Activated gamma-delta T cell treated with Interleukin-2 at 50 U/mL for 16 hours (primary cell): ENCODE results near the gene NRG4.
"Not testable (repeated sequence)": the region's sequence is repeated elsewhere in the genome, so short reads cannot be mapped to it uniquely, and the experiment has no call there.

ENCODE experiments used
- DNase-seq: peaks from one replicate; pipeline ENCODE4 v3.0.0-alpha.2; 2020

NRG4 gene

GRCh38 chr15:76011627-76012551 is at the start of gene NRG4:
NRG4 (minus strand) TSS chr15:76012424; CDS start chr15:76011230, 1,194 bp downstream.
- DNase-seq = no peak

DNA sequence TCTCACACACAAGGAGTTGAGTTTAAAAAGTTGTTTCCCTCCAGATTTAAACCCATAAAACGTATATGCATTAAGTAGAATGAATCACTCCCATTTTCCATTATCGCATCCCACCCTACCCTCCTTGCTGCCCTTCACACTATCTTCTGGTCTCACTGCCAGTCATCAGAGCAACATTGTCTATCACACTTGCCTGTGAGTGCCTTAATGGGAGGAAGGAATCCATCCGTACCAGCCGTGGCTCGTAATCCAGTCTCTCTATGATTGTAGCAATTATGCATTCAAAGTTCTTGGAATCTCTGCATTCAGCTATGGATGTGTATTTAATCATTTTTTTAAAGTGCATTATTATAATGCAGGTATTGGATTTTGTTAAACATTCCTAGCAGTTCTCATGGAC is 49.5 kb upstream of the NRG4 start:
- DNase-seq = no peak

DNA sequence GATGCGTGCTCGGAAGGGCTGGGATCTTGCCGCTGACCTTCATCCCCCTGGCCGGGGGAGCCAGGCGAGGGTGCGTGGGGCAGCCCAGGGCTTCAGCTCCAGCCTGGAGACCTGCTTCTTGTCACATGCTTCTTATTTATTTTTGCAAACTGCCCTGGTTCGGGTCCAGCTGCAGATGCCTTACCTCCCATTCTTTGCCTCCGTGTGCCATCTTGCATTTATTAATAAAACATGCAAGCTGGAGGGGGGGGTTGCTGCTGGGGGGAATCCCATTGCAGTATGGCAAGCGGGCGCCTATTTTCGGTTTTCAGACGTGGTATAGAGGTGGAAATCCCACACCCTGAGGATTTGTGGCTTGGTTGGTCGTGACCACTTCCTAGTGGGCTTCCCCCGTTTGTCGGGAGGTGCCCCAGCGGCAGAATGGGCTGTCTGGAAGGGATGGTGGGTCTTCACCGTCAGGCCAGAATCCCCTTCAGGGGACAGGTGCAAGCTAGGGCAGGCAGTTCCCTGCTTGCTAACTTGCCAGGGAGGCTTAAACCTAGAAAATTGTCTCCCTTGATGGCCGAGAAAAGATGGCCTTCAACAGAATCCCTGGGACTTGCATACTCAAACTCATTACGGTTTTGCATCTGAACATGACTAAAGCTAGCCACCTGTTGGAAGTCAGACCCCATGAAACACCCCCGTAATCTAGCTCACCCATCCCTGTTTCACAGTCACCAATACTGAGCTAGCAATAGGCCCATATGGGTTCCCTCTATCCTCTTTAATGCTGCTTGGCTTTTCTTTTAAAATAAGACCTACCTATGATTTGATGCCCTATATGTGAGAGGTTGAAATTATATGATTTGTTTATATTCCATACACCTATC is 48.1 kb upstream of the NRG4 start:
- DNase-seq = peak; percentile 5

DNA sequence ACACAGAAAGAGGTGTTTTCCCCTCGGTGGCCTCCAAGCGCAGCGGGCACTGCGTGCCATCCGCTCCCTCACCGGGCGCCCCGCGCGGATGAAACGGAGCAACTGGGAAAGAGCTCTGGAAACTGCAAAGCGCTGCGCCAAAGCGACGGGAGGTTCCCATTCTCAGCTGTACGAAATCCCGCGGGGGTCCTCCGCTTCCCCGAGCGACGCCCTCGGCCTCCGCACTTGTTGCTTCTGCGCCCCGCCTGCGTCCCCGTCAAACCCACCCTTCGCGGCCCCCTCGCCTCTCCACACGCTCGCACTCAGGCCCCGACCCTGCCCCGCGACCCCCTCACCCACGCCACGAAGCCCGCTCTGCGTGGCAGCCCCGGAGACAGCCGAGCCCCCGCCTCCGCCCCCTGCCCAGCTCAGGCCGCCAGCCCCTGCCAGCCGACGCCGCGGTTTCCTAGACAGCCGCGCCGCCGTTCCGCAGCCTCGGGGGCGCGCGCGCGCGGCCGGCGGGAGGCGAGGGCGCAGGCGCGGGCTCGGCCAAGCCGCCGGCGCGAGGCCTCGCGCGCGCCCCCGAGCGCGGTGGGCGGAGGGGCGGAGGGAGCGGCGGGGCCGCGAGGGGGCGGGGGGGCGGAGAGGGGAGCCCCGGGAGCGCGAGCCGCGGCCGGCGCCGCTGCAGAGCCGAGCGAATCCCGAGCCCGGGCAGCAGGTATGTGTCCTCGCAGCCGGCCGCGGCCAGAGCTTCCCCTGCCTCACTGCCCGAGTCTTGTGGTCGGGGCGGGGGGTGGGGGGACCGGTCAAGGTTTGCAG is 47.3 kb upstream of the NRG4 start, which contains the start of gene TMEM266:
Gene TMEM266, plus strand, starts transcription at position 666 of the 798 bp plus-strand sequence. CDS start 74,279 bp downstream, outside the sequence.
- DNase-seq = peak; percentile 4

DNA sequence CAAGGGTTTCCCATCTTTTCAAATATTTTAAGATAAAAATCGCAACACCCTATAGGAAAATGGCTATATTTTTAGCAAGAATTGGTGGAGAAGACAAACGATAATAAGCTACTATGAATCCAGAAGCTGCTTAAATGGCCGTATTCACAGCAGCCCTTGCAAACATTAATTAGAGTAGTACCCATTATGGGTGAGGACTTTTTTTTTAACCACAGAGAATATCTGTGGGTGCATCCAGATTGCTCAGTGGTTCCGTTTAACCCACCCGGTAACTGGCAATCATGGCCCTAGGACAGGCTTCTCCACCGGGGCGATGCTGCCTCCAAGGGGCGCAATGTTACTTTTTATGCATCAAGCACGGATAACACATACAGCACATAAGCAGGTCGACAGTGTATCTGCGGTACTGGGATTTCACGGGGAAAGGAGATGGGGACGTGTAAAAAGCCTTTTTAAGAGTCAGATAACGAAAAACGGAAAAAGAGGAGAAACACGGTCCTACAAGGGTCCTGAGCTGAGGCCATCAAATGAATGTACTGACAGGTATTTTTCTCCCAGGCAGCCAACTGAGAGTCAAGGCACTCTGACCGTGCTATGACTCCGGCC is 46.6 kb upstream of the NRG4 start:
- no peak for DNase-seq

- peak; percentile 35 for DNase-seq
Observed at GRCh38 chr15:76057332-76058000, 45.2 kb upstream of the NRG4 start.

DNA sequence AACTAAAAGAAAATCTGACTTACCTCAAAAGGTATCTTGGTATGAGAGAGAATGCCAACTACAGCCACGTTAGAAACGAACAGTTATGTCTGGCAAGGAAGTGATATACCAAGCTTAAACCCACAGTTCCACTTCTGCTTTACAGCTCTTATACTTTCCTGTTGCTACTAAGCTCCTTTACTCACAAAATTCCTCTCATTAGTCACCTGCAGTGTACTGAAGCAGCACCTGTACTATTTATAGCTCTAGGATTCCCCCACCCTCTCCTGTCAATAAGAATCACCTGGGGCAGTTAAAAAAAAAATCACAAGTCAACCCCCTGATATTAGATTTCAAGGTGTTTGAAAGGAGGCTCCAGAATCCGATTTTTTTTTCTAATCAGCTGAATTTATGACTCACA is 44.7 kb upstream of the NRG4 start:
- no peak for DNase-seq

DNA sequence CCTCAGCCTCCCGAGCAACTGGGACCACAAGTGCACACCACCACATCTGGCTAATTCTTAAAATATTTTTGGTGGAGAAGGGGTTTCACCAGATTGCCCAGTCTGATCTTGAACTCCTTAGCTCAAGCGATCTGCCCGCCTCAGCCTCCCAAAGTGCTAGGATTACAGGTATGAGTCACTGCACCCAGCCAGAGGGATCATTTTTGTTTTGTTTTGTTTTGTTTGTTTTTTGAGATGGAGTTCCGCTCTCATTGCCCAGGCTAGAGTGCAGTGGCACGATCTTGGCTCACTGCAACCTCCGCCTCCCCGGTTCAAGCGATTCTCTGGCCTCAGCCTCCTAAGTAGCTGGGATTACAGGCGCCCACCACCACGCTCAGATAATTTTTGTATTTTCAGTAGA is 42.0 kb upstream of the NRG4 start:
- not testable (repeated sequence) for DNase-seq

DNA sequence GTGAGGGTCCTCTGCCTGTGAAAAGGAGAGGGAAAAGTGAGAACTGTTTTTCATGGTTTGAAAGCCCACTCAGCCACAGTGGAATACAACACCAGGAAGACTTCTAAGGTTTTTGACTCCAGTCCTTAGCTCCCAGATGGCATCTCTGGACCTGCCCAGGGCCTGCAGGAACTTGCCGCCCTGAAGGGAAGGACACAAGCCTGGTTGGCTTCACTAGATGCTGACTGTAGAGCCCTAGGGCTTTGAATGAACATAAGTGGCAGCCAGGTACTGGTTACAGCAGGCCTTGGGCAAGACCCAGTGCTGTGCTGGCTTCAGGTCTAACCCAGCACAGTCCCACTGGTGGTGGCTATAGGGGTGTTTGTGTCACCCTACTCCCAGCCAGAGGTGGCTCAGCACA is 26.3 kb upstream of the NRG4 start:
- no peak for DNase-seq

- no peak for DNase-seq
Observed at GRCh38 chr15:76035593-76035992, 23.4 kb upstream of the NRG4 start.

DNA sequence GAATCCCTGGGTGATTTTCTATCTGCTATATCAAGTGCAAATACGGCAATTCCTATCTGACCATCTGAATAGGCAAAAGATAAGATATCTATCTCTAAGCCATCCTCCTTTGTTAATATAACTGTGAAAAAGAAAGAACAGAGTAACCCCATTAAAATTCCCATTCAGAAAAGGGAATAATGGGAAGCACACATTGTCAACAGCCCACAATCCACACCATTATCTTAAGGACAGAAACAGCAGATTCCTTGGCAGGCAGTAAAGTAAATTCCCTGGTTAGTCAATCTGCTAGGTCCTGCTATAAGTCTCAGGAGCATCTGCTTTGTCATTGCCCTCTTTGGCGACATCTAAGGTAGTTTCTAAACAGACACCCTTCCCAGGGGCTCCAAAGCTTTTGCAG is 21.9 kb upstream of the NRG4 start:
- DNase-seq = no peak

DNA sequence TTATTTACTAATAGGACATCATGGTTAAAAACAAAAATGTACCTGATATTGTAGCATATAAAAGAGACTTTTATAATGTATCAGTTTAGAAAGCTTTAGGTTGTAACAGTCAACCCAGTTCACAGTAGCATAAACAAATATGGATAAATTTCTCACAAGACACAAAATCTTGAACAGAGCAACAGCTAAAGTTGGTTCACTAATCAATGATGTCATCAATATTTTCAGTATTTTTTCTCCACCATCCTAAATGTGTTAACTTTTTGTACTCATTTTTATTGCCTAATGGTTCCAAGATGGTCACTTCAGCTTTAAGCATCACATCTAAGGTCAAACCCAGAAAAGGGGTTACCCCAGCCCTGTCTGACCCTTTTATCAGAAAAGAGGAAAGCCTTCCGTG is 21.2 kb upstream of the NRG4 start:
- no peak for DNase-seq

GRCh38 chr15:76032046-76032445 is 19.8 kb upstream of the NRG4 start:
- DNase-seq = no peak

DNA sequence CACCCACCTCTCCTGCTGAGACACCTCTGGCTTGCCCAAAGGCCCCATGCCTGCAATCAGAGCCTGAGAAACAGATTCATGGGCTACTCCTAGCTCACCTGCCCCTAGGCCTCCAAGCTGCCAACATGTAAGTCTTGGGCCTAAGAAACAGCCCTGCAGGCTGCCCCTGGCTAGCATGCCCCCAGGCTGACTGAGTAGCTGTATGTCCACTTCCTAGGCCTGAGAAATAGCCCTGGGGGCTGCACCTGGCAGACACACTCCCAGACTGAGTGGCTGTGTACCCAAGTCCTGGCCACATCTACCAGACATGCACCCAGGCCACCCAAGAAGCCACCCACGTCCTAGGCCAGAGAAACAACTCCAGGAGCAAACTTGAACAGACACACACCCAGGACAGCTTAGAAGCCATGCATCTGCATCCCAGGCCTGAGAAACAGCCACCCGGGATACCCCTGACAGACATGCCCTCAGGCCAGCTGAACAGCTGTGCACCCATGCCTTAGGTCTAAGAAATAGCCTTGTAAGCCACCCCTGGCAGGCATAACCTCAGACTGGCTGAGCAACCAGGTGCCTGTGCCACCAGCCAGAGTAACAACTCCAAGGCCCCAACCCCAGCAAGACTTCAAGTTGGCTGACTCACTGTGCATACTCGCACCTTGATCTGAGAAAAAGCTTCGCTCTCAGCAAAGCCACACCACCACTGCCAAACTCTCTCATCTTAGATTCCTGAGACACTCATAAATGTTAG is 12.0 kb upstream of the NRG4 start:
- no peak for DNase-seq

- DNase-seq = not testable (repeated sequence)
Observed at GRCh38 chr15:76013470-76013869, 1.2 kb upstream of the NRG4 start.

DNA sequence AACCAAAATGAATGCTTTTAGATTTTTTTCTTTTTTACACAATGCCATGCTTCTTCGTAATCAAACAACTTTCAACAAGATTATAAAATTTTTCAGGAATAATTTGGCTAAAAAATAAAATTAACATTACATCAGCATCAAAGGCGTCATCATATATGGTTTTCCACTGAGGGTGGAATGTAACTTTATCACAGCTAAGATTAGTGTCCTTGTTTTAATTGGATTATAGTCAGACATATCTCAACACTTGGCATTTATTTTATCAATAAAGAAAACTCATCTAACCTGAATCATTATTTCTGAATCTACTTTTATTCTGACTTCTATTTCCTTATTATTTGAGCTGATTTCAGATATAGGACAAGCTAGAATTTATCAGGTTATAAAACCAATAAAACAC is 1.6 kb downstream of the NRG4 start:
- no peak for DNase-seq

- no peak for DNase-seq
Observed at GRCh38 chr15:76006136-76006778, 6.0 kb downstream of the NRG4 start.

GRCh38 chr15:76003364-76003763 is 8.9 kb downstream of the NRG4 start:
- no peak for DNase-seq

DNA sequence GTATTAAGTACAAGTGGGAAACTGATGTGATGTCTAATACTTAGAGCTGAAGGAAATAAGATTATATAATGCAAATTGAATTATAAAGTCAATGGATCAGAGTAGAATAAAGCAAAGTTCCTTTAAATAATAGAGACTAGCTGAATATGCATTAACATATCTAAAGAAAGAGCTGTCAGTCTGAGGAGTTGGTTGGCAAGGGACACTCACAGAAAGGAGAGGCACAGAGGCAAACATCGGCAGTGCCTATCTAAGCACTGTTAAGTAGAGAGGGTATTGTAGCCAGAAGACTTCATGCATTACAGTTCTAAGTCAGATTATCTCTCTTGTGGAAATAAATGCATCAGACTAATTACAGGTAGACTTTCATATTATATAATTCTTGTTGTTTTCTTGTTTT is 16.6 kb downstream of the NRG4 start:
- DNase-seq = no peak

DNA sequence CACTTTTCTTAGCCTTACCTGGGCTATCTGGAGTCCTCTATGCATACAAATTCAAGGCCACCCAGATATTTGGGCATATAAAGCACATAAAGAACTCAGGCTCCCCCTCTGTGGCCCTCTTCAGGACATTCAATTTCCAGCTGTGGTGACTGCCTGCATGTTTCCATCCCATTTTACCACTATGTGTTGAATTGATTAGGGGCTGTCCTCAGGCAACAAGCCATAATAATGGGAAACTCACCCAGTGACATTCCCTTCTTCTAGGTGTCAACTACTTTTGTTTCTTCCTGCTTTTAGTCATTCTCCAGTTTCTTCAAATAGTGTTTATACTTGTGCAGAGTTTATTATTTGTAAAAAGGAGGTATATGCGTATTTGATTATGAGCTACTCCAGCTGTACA is 18.0 kb downstream of the NRG4 start:
- no peak for DNase-seq

DNA sequence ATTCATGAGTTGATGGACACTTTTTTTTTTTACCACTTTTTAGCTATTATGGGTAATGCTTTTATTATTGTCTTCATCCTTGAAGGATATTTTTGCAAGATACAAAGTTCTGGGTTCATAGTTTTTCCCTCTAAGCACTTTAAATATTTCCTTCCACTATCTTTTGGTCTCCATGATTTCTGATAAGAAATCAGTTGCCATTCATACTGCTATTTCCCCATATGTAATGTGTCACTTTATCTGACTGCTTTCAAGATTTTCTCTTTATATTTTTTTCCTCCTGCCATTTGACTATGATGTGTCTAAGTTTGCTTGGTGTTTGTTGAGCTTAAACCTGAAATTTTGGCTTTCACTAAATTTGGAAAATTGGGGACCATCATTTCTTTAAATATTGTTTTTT is 19.3 kb downstream of the NRG4 start:
- no peak for DNase-seq
